Panc1 (cell line): ENCODE results near the gene CCDC158.

Experiments
- SIN3A ChIP-seq: IDR thresholded peaks from 2 replicates; pipeline ENCODE4 v1.6.1; 2012; ENCODE audit warnings: low read depth, mild to moderate bottlenecking, low read length, moderate library complexity, borderline replicate concordance; ENCODE audit not compliant: insufficient read depth
- TF ChIP-seq, protein P1 (sequence below): fragments of 450-650 bp; IDR thresholded peaks from 2 replicates; pipeline ENCODE4 v1.5.1; 2017; ENCODE audit warnings: mild to moderate bottlenecking

DNA sequence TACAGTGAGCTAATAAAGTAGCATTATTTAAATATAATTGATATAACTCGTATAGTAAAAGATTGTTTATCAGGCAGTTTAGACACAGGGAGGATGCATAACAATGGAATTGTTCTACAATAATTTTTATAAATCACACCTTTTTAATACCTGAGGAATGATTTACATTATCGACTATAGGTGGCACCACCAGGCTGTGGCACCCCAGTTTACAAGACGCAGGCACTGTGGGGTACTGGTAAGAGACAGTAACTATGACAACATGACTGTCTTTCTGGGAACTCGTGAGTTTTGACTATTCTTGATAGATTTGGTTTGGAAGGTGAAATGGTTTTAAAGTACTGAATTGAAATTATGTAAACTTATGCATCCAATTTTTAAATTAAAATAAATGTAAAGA is 141.5 kb downstream of the CCDC158 start:
- TF ChIP-seq, protein P1, sequence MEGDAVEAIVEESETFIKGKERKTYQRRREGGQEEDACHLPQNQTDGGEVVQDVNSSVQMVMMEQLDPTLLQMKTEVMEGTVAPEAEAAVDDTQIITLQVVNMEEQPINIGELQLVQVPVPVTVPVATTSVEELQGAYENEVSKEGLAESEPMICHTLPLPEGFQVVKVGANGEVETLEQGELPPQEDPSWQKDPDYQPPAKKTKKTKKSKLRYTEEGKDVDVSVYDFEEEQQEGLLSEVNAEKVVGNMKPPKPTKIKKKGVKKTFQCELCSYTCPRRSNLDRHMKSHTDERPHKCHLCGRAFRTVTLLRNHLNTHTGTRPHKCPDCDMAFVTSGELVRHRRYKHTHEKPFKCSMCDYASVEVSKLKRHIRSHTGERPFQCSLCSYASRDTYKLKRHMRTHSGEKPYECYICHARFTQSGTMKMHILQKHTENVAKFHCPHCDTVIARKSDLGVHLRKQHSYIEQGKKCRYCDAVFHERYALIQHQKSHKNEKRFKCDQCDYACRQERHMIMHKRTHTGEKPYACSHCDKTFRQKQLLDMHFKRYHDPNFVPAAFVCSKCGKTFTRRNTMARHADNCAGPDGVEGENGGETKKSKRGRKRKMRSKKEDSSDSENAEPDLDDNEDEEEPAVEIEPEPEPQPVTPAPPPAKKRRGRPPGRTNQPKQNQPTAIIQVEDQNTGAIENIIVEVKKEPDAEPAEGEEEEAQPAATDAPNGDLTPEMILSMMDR, result no peak
- no peak for TF ChIP-seq SIN3A
